Measurements from ENCODE around the gene CRYL1.
A peak's percentile ranks its signal among the peaks of the same experiment; 100 is the strongest.

CRYL1 gene

DNA sequence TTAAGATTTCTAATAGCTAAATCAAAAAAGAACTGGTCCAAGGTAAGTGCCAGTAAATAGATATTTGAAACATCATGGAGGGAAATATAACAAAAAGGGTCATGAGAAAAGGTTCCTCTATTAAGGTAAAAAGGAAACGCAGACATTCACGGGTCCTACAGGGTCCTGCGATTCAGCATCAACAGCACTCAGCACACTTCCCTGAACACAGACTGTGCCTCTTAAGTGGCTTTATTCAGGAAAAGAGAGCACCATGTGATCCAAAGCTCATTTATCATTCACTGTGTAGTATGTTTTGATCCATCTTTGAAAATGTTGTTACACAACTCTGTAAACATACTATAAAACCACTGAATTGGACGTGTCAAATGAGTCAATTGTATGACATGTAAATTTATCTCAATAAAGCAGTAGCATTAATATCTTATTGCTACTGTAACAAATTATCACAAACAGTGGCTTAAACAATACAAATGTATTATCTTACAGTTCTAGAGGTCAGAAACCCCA, 33.7 kb downstream of the CRYL1 start:
- DNase-seq: no peak

DNA sequence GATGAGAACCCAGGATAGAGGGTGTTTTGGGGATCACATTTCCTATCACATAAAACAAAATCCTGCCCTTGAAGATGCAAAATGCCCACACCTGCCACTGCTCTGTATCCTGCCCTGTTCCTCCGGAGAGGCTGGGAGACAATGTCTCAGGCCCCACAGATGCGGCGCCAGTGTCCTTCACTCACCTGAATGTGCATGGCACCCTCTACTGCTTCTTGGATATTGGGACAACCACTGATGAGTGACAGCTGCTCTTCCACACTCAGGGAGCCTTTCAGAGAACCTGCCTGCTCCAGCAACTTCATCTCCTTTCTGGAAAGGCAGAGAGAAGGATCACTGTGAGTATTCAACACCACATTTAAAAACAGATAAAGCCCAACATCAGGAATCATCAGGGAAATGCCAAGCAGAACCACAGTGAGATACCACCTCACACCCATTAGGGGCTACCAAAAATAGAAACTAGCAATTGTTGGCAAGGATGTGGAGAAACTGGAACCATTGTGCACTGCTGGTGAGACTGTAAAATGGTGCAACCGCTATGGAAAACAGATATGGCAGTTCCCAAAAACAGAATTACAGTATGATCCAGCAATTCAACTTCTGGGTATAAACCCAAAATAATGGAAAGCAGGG, 36.4 kb downstream of the CRYL1 start:
- DNase-seq: peak; percentile 85

DNA sequence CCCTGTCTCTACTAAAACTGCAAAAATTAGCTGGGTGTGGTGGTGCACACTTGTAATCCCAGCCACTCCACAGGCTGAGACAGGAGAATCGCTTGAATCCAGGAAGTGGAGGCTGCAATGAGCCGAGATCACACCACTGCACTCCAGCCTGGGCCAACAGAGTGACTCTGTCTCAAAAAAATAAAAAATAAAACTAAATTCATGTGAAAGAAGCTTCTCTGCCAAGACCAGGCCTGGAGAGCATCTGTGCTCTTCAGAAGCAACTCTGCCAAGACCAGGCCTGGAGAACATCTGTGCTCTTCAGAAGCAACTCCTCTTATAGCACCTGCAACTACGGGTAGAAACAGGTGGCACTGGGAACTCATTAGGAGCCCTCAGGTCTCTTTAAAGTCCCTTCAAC, 37.7 kb downstream of the CRYL1 start:
- no peak for DNase-seq

DNA sequence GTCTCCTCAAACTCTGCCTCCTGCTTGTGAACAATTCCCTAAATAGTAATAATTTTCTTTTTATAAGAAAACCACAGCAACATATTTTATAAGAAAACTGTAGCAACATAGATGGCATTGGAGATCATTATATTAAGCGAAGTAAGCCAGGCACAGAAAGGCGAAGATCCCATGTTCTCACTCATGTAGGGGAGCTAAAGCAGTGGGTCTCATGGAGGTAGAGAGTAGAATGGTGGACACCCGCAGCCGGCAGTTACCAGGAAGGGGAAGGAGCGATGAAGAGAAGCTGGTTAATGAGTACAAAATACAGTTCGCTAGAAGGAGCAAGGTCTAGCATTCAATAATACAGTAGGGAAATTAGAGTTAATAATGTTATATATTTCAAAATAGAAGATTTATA, 42.9 kb downstream of the CRYL1 start:
- no peak for DNase-seq

GRCh38 chr13:20482275-20482761, 43.3 kb downstream of the CRYL1 start:
- DNase-seq: no peak

DNA sequence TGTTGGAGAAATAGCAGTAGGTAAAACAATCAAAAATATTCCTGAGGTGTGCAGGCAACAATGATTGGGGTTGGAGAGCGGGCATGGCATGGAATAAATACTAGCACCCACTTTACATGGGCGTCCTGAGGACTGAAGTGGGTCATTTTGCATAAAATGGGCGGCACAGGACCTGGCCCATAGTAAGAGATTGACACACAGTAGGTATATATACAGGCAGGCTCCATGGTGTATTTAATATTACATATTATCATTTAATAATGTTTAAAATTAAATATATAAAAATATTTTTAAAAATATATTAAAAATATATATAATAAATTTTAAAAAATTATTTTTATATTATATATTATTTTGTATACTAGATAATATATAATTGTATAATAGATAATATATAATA, 48.3 kb downstream of the CRYL1 start:
- no peak for DNase-seq

- no peak for DNase-seq
These were observed 49.5 kb downstream of the CRYL1 start for GRCh38 chr13:20475927-20476691.

DNA sequence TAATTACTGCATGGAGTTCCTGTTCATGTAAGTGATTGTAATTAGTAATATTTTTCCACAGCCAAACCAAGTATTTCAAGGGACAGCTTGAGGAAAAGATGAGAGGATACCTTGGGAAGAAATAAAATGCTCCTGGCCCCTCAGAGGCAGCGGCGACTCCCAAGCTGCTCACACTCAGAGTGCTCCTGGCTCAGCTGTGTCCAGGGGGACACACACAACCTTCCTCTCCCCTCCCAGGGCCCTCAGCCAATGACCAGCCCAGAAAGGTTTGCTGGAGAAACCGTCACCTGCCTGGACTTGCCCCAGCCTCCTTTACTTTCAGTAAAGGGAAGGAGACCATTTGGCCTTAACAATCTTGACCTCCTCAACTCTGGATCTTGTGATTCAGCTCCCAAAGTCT, 51.1 kb downstream of the CRYL1 start:
- DNase-seq: no peak

GRCh38 chr13:20473888-20474287, 51.8 kb downstream of the CRYL1 start:
- no peak for DNase-seq

DNA sequence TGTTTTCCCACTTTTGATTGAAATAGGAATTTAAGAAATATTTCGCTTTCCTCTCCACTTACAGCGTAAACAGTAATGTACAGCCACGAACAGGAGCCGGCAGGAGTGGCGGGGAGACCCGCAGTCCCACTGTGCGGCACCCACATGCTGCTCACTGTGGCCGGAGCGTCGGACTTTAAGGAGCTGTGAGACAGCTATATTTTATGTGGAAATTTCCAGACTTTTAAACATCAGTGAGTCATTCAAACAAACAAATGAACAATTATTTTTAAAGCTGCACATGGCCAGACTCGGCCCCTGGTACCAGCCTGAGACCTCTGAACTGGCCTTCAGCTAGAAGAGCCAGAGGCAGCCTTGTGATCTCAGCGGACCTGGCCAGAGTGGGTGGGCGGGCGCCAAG, 52.5 kb downstream of the CRYL1 start:
- no peak for DNase-seq

- DNase-seq: no peak
These were observed 53.1 kb downstream of the CRYL1 start for GRCh38 chr13:20472531-20472930.

GRCh38 chr13:20470136-20470535, 55.5 kb downstream of the CRYL1 start:
- no peak for DNase-seq

DNA sequence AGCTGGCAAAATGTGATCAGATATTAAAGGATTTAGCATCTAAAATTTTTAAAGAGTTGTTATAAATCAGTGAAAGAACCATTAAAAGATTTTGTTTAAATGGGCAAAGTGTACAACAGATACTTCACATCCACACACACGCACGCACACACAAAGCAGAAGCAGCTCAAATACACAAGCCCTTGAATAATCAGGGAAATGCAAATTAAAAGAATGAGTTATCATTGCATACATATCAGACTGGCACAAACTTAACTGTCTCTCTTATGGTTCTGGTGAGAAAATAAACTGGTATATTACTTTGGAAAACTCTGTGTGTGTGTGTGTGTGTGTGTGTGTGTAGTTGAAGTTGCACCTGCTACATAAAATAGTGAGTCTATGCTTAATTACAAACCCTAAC, 59.3 kb downstream of the CRYL1 start:
- DNase-seq: peak; percentile 69

DNA sequence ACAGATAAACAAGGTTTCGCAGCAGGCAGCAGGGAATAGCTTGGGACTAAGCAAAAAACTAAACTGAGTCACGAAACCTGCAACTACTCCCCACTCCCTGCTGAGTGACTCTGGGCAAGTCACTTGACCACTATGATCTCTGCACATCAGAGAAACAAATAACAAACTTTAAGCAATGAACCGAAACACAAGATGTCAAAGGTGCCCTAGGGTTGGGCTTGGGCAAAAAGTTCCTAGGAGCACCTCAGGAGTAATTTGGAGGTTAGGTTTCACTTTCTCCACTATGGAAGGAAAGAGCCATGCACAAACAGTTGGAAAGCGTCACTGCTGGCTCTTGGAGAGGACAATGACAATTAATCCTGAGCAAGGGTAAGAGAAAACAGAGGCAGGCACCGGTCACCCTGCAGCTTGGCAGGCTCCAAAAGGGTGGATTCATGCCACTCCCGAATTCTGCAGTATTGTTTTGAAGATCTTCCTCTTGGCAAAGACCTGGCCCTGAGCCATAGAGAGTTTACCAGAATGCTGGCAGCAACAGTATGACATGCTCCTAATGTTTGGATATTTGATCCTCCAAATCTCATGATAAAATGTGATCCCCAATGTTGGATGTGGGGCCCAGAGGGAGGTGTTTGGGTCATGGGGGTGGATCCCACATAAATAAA, 60.3 kb downstream of the CRYL1 start:
- DNase-seq: no peak

GRCh38 chr13:20462921-20463320, 62.7 kb downstream of the CRYL1 start:
- DNase-seq: no peak

DNA sequence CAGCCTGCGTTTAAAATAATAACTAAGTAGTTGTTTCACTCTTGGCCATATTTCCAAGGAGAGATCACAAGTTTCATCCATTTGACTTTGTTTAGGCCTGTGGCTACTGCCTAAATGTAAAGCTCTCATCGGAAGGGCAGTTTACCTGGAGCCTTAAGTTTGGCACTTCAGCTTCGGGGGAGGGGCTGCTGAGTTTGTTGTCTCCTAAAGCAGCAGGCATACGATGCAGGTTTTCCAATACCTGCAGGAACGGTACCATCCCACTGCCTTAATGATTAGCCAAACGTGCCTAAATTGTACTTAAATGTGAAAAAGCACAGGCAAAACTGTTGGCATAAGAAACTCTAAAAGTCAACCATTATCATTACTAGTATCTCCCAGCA, 63.1 kb downstream of the CRYL1 start:
- no peak for DNase-seq

GRCh38 chr13:20461860-20462532, 63.7 kb downstream of the CRYL1 start:
- no peak for DNase-seq

DNA sequence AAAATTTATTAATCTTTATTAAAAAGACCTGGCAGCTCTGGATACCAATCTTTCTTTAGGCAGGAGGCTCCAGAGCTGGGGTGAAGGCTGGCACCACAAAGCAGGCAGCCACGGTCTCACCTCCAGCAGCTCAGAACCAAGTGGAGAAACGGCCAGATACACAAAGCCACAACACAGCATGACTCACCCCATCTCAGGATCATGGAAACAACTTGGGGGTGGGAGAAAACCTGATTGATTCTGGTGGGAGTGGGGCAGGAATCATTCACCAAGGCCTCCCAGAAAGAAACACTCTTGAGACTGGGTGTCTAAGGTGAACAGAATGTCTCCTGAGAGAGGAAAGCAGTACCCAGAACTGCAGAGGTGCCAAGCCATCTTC, 64.2 kb downstream of the CRYL1 start:
- DNase-seq: no peak

DNA sequence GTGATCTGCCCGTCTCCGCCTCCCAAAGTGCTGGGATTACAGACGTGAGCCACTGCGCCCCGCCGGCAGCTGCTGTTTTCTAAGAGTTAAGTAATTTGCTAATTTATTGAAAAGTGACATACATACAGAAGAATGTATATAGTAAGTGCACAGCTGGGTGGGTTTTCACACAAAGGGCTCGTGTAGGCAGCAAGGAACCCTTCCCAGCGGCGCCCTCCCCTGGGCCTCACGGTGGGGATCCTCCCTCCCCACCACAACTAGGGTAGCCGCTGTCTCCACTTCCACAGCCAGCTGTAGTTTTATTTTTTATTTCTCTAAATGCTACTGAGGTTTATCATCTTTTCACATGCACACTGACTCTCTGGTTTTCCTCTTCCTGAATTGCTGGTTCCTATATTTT, 64.9 kb downstream of the CRYL1 start:
- no peak for DNase-seq

DNA sequence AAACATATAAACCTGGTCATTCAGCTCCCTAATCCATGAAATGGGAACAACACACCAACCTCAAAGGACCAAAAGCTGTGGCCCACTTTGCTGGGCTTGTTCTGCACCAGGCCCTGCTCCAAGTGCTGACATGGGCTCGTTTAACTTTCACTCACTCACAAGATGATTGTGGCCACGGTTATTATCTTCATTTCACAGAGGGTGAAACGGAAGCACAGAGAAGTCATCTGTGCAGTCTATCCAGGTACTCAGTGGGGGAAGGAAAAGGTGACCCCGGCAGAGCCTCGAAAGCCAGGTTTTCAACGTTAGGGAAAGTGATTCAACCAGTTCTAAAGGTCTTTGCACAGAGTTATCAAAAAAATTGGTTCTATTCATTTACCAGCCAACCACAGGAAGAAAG, 68.0 kb downstream of the CRYL1 start:
- DNase-seq: no peak

- no peak for DNase-seq
These were observed 68.9 kb downstream of the CRYL1 start for GRCh38 chr13:20456737-20457136.

GRCh38 chr13:20451397-20451796, 74.3 kb downstream of the CRYL1 start:
- DNase-seq: peak; percentile 76

GRCh38 chr13:20448470-20448869, 77.2 kb downstream of the CRYL1 start:
- no peak for DNase-seq

Data from NCI-H526 treated with DMSO at 0.1 percent for 48 hours (cell line).